HPDE6-E6E7 (cell line): ENCODE results near the gene KRT28.
A peak's percentile ranks its signal among the peaks of the same experiment; 100 is the strongest.

ENCODE experiments used
- DNase-seq: peaks from one replicate; pipeline ENCODE4 v3.0.0; 2011; ENCODE audit warnings: missing footprints; ENCODE audit errors: extremely low spot score

KRT28 gene

GRCh38 chr17:40799859-40800258, at the start of gene KRT28:
Gene KRT28, minus strand, starts transcription at chr17:40799959. Its CDS starts 66 bp downstream, at chr17:40799893.
- no peak for DNase-seq

- no peak for DNase-seq
Observed at GRCh38 chr17:40848583-40849235, 49.0 kb upstream of the KRT28 start.

GRCh38 chr17:40846515-40847144, 46.9 kb upstream of the KRT28 start:
- no peak for DNase-seq

DNA sequence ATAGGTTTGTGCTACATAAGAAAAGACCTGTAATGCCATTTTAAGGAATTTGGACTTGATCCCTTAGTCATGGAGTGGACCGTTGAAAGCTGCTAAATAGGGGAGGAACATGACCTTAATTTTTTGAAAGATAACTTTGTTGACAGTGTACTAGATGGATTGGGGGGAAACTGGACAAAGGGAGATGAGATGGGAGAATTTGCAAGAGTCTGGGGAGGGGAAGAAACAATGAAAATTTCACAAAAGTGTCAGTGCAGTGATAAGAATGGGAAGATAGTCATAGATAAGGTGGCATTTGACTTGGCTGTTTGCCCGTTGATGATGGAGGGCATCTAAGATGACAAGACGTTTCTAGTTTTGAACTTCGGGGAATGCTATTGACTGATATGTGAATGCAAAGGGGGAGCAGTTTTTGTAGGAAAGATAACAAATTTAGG, 44.9 kb upstream of the KRT28 start:
- DNase-seq = no peak

GRCh38 chr17:40843242-40843641, 43.5 kb upstream of the KRT28 start:
- no peak for DNase-seq

DNA sequence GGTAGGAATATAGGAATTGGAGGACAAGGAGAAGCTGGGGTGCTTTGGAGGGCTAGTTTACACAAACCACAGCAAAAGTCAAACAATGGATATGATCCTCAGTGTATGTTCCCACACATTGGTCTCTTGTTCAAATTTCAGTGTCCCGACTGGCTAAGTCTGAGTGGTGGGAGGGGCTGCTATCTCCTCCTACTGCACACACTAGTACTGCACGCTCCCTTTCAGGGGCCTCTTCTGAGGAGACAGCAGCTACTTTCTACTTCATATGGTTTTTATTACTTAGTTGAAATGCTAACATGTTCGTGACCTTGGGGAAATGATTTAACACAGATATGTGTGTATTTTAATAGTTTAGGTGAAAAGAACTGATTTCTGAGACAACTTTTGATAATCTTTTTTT, 41.5 kb upstream of the KRT28 start:
- no peak for DNase-seq

- no peak for DNase-seq
Observed at GRCh38 chr17:40839194-40839593, 39.4 kb upstream of the KRT28 start.

DNA sequence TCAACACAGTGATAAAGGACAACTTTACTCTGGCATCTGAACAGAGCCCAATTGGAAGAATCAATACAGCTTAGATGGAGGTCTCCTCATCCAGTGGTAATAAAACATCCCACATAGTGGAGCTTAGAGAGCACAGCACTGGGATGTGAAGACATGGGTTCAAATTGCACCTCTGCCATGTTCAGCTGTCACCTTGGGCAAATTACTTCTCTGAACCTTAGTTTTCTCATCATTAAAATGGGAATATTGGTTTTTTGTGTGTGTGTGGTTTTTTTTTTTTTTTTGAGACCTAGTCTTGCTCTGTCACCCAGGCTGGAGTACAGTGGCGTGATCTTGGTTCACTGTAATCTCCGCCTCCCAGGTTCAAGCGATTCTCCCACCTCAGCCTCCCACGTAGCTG, 36.3 kb upstream of the KRT28 start:
- no peak for DNase-seq

DNA sequence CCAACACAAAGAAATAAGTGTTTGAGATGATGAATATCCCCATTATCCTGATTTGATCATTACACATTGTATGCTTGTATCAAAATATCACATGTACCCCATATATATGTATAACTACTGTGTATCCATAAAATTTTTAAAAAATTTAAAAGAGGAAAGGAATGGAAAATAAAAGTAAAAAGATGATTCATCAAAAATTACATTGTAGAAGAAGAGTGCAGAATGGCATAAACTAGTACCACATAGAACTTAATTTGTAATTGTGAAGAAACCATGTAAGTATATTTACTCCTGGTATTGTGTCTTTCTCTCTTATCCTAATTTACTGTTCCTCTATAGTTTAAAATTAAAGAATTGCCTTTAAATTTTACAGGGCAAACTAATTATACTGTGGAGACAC, 34.1 kb upstream of the KRT28 start:
- DNase-seq = no peak

GRCh38 chr17:40832840-40833239, 33.1 kb upstream of the KRT28 start:
- no peak for DNase-seq

- DNase-seq = no peak
Observed at GRCh38 chr17:40830085-40830776, 30.5 kb upstream of the KRT28 start.

DNA sequence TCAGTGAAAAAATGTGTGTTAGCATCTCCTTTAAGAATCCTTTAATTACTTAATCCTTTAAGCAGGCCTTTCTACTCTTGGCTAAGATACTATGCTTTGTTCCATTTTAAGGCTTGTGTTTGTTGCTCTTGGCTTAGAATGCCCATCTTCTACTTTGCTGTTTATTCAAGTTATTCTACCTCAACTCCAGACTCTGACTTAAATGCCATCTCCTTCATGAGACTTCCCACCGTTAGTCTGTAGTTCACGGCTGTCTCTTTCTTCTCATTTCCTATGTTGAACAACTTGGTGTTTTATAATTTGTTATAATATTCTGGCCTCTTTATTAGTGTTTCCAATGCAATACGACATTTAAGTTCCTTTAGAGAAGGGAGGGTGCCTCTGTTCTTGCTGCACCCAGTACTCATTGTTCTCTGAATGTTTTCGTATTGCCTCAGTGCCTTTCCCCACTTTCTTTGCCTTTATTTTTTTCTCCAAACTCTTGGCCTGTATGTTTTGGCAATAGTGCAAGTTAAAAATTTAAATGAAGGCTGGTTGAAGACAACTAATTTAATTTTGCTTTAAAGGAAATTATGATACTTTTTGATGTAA, 28.8 kb upstream of the KRT28 start:
- DNase-seq = no peak

DNA sequence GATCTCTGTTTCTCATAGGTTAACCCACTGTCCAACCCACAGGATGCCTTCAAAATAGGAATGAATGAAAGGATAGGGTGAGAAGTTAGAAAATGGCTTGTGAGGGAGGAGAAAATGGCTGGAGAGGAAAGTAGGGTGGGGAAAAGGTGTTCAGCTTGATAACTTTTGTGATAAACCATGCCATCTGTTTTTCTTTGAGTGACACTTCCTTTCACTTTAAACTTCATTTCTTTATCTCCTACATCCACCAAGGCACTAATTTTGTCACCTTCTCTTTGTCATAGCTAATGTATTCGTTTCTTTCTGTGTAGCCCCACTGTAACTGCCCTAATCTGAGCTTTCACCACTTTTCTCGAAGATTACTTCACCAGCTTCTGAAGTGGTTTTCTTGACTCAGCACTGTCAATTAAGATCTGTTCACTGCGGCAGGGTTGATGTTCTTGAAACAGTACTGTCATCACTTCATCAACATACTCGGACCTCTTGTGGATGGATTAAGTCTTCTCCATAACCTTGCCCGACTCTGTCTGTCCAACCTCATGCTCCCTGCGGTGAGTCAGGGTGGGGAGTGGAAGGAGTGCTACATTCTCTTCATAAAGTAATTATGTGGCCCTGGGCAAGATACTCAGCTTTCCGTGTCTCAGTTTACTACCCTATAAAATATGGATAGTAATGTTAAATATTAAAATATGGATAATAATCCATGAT, 28.1 kb upstream of the KRT28 start:
- DNase-seq = peak; percentile 40

- no peak for DNase-seq
Observed at GRCh38 chr17:40825599-40825998, 25.8 kb upstream of the KRT28 start.

DNA sequence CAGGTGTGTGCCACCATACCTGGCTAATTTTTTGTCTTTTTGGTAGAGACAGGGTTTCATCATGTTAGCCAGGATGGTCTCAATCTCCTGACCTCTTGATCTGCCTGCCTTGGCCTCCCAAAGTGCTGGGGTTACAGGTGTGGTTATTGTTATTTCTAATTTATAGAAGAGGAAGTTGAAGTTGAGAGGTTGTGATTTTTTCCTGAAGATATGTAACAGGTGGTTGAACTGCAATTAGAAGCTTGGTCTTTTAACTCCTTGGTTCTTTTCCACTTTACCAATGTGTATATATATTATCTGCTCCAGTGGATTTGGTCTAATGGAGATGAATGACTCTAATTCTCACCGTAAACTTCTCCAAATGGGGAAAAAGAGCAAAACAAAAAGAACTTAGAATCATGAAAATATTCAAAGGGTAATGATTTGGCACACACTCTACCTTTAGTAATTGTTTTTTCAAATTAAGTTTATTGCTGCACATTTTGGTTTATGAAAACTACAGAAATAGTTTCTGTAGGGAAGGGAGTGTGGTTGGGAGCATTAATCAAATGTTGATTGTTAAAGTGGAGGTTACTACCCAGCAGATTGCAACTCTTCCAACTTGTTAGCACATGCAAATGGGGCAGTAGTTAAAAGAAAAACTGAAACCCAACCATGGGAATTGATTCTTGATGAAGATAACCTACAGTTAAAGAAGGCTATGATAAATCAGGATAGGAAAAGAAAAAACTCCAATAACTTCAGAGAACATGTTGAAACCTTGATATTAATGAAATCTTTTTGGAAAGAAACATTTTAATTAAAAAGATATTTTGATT, 24.5 kb upstream of the KRT28 start:
- no peak for DNase-seq

DNA sequence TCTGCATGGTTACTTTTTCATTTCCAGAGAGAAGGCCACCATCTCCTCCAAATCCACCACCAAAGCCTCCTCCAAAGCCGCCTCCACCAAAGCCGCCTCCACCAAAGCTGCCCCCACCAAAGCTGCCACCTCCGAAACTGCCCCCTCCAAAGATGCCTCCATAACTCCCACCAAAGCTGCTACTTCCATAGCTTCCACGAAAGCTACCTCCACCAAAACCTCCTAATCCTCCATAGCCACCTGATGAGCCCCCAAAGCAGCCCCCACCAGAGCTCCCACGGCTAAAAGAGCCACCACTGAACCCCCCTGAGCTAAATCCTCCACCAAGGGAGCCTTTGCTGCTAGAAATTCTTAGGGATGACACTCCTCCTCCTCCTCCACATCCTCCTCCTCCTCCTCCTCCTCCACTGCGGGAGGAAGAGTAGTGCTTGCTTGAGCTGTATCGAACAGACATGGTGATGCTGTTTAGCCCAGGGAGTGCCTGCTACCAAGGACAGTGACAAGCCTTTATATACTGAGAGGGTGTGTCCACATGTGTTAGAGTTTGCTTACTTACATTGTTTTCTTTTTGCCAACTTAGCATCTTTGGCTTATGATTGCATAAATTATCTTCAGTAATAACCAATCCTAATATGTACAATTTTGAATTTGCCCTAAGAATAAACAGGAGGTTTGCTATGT, 22.5 kb upstream of the KRT28 start, which contains the start of gene KRT10:
KRT10 (minus strand) TSS at position 483 of the 681 bp plus-strand sequence; CDS start at position 454, 29 bp downstream.
- no peak for DNase-seq

GRCh38 chr17:40821536-40821935, 21.8 kb upstream of the KRT28 start:
- DNase-seq = no peak

DNA sequence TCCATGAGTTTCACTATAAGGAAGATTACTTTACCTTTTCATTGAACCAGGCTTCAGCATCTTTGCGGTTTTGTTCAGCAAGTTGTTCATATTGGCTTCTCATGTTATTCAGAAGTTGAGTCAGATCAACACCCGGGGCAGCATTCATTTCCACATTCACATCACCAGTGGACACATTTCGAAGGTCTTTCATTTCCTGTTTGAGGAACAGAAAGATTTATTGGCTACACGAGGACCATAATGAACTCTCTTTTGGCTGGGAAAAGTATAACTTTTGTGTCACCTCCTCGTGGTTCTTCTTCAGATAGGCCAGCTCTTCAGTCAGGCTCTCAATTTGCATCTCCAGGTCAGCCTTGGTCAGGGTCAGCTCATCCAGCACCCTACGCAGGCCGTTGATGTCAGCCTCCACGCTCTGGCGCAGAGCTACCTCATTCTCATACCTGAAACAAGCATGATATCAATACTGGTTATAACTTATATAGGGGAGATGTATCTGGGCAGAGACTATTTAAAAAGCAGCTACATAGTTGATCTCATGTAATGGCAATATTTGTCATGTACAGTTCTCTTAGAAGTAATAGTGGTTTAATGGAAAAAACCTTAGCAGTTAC, 20.6 kb upstream of the KRT28 start:
- DNase-seq = no peak

DNA sequence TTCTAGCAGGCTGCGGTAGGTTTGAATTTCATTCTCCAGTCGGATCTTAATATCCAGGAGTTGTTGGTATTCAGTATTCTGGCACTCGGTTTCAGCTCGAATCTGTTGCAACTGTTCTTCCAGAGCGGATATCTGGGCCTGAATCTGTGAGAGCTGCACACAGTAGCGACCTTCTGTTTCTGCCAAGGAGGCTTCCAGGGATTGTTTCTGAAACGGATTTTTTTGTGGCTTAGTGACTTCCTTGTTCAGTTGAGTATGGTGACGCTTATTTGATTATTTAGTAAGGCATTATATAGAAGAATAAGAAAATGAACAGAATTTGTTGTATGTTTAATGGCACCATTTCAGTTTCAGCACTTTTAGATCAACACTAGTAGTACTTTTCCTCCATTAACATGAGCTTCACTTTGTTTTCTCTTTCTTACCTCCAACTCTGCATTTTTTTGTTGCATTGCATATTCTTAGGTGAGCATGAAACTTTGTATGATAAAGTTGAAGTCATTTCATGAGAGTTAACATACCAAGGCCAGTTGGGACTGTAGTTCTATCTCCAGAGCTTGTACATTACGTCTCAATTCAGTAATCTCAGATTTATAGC, 19.9 kb upstream of the KRT28 start:
- no peak for DNase-seq
